ENCODE measurements around the gene NR6A1.

The NR6A1 gene

GRCh38 chr9:124645274-124645673, 125.8 kb downstream of the NR6A1 start:
- Histone ChIP-seq H3K27ac (ENCODE audit: low read depth, low read length) (no peak overlapping the region), H3K4me1 (ENCODE audit: control insufficient read depth, insufficient read depth, low read length) (no peaks in the 10 kb centered on the region), H3K9ac (ENCODE audit: low read length) (no peak overlapping the region), H3K36me3 (ENCODE audit: control insufficient read depth, insufficient read depth, low read length) (no peaks in the 10 kb centered on the region), H3K27me3 (ENCODE audit: control insufficient read depth, insufficient read depth, low read length) (no peaks in the 10 kb centered on the region), H3K9me3 (ENCODE audit: control insufficient read depth, insufficient read depth, low read depth, low read length) (peaks cover 6% of the 10 kb centered on the region; the same call in 1 of the 2 replicates), H3K4me3 (ENCODE audit: low read depth, low read length) (no peak overlapping the region)

GRCh38 chr9:124639637-124640036, 131.5 kb downstream of the NR6A1 start:
- no peak overlapping the region for H3K4me3 ChIP-seq (ENCODE audit: low read depth, low read length)
- H3K4me1 ChIP-seq (ENCODE audit: control insufficient read depth, insufficient read depth, low read length) = no peaks in the 10 kb centered on the region
- H3K9me3 ChIP-seq (ENCODE audit: control insufficient read depth, insufficient read depth, low read depth, low read length) = no peaks in the 10 kb centered on the region
- H3K36me3 ChIP-seq (ENCODE audit: control insufficient read depth, insufficient read depth, low read length) = no peaks in the 10 kb centered on the region
- no peak overlapping the region for H3K9ac ChIP-seq (ENCODE audit: low read length)
- no peaks in the 10 kb centered on the region for H3K27me3 ChIP-seq (ENCODE audit: control insufficient read depth, insufficient read depth, low read length)
- no peak overlapping the region for H3K27ac ChIP-seq (ENCODE audit: low read depth, low read length)

GRCh38 chr9:124635285-124635684, 135.8 kb downstream of the NR6A1 start:
- Histone ChIP-seq H3K4me1 (ENCODE audit: control insufficient read depth, insufficient read depth, low read length) (no peaks in the 10 kb centered on the region), H3K9me3 (ENCODE audit: control insufficient read depth, insufficient read depth, low read depth, low read length) (no peaks in the 10 kb centered on the region), H3K36me3 (ENCODE audit: control insufficient read depth, insufficient read depth, low read length) (no peaks in the 10 kb centered on the region), H3K27me3 (ENCODE audit: control insufficient read depth, insufficient read depth, low read length) (no peaks in the 10 kb centered on the region), H3K9ac (ENCODE audit: low read length) (no peak overlapping the region), H3K4me3 (ENCODE audit: low read depth, low read length) (no peak overlapping the region), H3K27ac (ENCODE audit: low read depth, low read length) (no peak overlapping the region)

DNA sequence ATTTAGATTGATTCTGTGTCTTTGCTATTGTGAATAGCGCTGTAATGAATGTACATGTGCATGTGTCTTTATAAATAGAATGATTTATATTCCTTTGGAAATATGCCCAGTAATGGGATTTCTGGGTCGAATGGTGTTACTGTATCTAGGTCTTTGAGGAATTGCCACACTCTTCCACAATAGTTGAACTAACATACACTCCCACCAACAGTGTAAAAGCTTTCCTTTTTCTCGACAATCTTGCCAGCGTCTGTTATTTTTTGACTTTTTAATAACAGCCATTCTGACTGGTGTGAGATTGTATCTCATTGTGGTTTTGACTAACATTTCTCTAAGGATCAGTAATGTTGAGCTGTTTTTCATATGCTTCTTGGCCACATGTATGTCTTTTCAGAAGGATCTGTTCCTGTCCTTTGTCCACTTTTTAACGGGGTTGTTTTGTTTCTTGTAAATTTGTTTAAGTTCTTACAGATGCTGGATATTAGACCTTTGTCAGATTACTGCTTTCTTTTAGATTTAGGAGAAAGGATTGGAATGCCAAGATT, 139.0 kb downstream of the NR6A1 start:
- Histone ChIP-seq H3K36me3 (ENCODE audit: control insufficient read depth, insufficient read depth, low read length) (no peaks in the 10 kb centered on the region), H3K9me3 (ENCODE audit: control insufficient read depth, insufficient read depth, low read depth, low read length) (no peaks in the 10 kb centered on the region), H3K9ac (ENCODE audit: low read length) (no peak overlapping the region), H3K27ac (ENCODE audit: low read depth, low read length) (no peak overlapping the region), H3K4me1 (ENCODE audit: control insufficient read depth, insufficient read depth, low read length) (no peaks in the 10 kb centered on the region), H3K27me3 (ENCODE audit: control insufficient read depth, insufficient read depth, low read length) (no peaks in the 10 kb centered on the region), H3K4me3 (ENCODE audit: low read depth, low read length) (no peak overlapping the region)

DNA sequence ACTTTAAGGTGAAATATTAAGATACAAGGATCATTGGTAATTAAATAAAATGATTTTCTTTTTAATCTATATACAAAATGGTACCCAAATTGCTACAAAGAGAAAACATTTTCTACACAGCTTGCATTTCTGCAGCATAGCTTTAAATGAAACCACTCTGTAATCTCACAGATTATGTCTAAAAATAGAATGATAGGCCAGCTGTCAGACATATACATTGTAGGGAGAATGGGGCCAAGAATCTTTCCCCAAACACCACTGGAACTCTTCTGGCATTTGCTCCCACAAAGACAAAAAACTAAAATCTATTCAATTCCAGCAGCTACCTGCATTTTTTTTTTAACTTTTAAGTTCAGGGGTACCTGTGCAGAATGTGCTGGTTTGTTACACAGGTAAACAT, 139.8 kb downstream of the NR6A1 start:
- Histone ChIP-seq H3K27me3 (ENCODE audit: control insufficient read depth, insufficient read depth, low read length) (no peaks in the 10 kb centered on the region), H3K9ac (ENCODE audit: low read length) (no peak overlapping the region), H3K4me3 (ENCODE audit: low read depth, low read length) (no peak overlapping the region), H3K4me1 (ENCODE audit: control insufficient read depth, insufficient read depth, low read length) (no peaks in the 10 kb centered on the region), H3K9me3 (ENCODE audit: control insufficient read depth, insufficient read depth, low read depth, low read length) (no peaks in the 10 kb centered on the region), H3K27ac (ENCODE audit: low read depth, low read length) (no peak overlapping the region), H3K36me3 (ENCODE audit: control insufficient read depth, insufficient read depth, low read length) (no peaks in the 10 kb centered on the region)

DNA sequence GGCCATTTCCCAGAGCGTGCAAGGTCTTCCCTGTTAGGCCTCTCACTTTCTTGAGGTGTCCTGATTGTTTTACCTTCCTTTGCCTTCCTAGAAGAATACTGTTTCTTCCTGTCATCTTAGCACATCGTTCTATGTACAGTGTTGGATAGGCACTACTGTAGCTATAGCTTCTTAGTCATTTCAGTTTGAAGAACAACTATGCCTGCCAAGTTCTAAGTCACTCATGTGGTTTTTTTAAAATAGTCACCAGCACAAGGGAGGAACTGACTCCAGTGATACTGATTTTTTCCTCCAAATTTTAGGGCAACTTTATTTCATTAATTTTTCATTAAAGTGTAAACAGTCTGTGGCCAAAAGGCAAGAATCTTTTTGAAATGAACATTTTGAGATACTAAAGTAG, 141.5 kb downstream of the NR6A1 start:
- H3K9me3 ChIP-seq (ENCODE audit: control insufficient read depth, insufficient read depth, low read depth, low read length) = no peaks in the 10 kb centered on the region
- H3K36me3 ChIP-seq (ENCODE audit: control insufficient read depth, insufficient read depth, low read length) = no peaks in the 10 kb centered on the region
- no peaks in the 10 kb centered on the region for H3K4me1 ChIP-seq (ENCODE audit: control insufficient read depth, insufficient read depth, low read length)
- no peak overlapping the region for H3K4me3 ChIP-seq (ENCODE audit: low read depth, low read length)
- no peak overlapping the region for H3K9ac ChIP-seq (ENCODE audit: low read length)
- no peak overlapping the region for H3K27ac ChIP-seq (ENCODE audit: low read depth, low read length)
- H3K27me3 ChIP-seq (ENCODE audit: control insufficient read depth, insufficient read depth, low read length) = no peaks in the 10 kb centered on the region

DNA sequence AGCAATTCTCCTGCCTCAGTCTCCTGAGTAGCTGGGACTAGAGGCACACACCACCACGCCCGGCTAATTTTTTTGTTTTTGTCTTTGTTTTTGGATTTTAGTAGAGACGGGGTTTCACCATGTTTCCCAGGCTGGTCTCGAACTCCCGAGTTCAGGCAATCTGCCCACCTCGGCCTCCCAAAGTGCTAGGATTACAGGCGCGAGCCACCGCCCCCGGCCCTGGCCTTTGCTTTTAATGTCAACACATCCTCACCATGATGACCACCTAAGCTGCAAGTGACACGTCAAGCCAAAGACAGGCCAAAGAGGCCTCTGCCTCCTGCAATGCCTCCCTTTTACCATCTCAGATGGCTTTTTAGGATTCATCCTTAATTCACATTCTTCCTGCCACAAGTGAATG, 142.4 kb downstream of the NR6A1 start:
- no peaks in the 10 kb centered on the region for H3K27me3 ChIP-seq (ENCODE audit: control insufficient read depth, insufficient read depth, low read length)
- H3K9ac ChIP-seq (ENCODE audit: low read length) = no peak overlapping the region
- no peaks in the 10 kb centered on the region for H3K9me3 ChIP-seq (ENCODE audit: control insufficient read depth, insufficient read depth, low read depth, low read length)
- H3K4me1 ChIP-seq (ENCODE audit: control insufficient read depth, insufficient read depth, low read length) = no peaks in the 10 kb centered on the region
- no peaks in the 10 kb centered on the region for H3K36me3 ChIP-seq (ENCODE audit: control insufficient read depth, insufficient read depth, low read length)
- H3K27ac ChIP-seq (ENCODE audit: low read depth, low read length) = no peak overlapping the region
- H3K4me3 ChIP-seq (ENCODE audit: low read depth, low read length) = no peak overlapping the region

GRCh38 chr9:124626276-124626675, 144.8 kb downstream of the NR6A1 start:
- no peak overlapping the region for H3K9ac ChIP-seq (ENCODE audit: low read length)
- no peak overlapping the region for H3K4me3 ChIP-seq (ENCODE audit: low read depth, low read length)
- H3K4me1 ChIP-seq (ENCODE audit: control insufficient read depth, insufficient read depth, low read length) = peaks cover 9% of the 10 kb centered on the region
- no peaks in the 10 kb centered on the region for H3K36me3 ChIP-seq (ENCODE audit: control insufficient read depth, insufficient read depth, low read length)
- no peak overlapping the region for H3K27ac ChIP-seq (ENCODE audit: low read depth, low read length)
- H3K27me3 ChIP-seq (ENCODE audit: control insufficient read depth, insufficient read depth, low read length) = no peaks in the 10 kb centered on the region
- no peaks in the 10 kb centered on the region for H3K9me3 ChIP-seq (ENCODE audit: control insufficient read depth, insufficient read depth, low read depth, low read length)

GRCh38 chr9:124625087-124625486, 146.0 kb downstream of the NR6A1 start:
- Histone ChIP-seq H3K9ac (ENCODE audit: low read length) (no peak overlapping the region), H3K4me3 (ENCODE audit: low read depth, low read length) (no peak overlapping the region), H3K27ac (ENCODE audit: low read depth, low read length) (no peak overlapping the region), H3K27me3 (ENCODE audit: control insufficient read depth, insufficient read depth, low read length) (no peaks in the 10 kb centered on the region), H3K9me3 (ENCODE audit: control insufficient read depth, insufficient read depth, low read depth, low read length) (no peaks in the 10 kb centered on the region), H3K36me3 (ENCODE audit: control insufficient read depth, insufficient read depth, low read length) (no peaks in the 10 kb centered on the region), H3K4me1 (ENCODE audit: control insufficient read depth, insufficient read depth, low read length) (peaks cover 9% of the 10 kb centered on the region)

DNA sequence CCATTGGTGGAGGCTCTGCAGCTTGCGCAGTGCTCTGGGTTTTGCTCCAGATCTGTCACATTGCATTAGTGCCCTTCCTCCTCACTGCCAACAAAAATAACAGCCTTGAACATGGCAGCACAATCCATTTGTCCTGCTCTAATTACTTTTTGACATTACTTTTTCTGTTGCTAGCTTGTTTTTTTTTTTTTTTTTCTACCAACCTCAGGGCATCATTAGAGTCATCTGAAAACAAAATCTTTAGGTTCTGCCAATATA, 146.4 kb downstream of the NR6A1 start:
- Histone ChIP-seq H3K27me3 (ENCODE audit: control insufficient read depth, insufficient read depth, low read length) (no peaks in the 10 kb centered on the region), H3K9me3 (ENCODE audit: control insufficient read depth, insufficient read depth, low read depth, low read length) (no peaks in the 10 kb centered on the region), H3K9ac (ENCODE audit: low read length) (no peak overlapping the region), H3K36me3 (ENCODE audit: control insufficient read depth, insufficient read depth, low read length) (no peaks in the 10 kb centered on the region), H3K4me1 (ENCODE audit: control insufficient read depth, insufficient read depth, low read length) (peaks cover 9% of the 10 kb centered on the region), H3K4me3 (ENCODE audit: low read depth, low read length) (no peak overlapping the region), H3K27ac (ENCODE audit: low read depth, low read length) (no peak overlapping the region)

DNA sequence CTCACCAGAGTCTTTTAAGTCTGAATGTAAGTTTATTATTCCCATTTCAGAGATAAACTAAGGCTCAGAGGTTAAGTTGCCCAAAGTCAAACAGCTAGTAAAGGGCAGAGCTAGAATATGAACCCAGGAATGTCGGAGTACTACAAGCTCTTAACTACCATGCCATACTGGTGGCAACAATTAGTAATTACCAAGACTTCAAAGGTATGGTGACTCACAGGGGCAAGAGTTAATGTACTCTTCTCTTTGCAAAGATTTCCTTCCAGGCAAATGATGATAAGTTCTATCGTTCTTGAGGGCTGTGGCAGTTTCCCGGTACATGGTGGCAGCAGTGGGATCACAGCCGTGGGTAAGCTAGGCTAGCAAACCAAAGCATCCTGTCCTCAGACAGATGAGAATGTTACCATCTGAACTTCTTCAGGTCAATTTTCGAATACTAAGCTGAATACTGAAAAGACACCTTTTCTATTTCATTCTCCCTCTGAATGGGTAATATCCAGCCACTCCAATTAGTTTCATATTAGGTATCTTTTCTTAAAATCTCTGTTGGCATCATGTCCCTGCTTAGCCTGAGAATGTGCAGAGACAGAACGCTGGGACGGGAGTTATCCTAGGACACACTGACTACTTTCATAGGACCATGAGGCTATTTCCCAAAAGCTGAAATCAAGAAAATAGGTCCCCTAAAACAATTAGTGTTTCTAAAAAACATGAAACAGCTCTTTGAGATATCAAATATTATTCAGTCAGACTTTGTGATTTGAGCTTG, 147.0 kb downstream of the NR6A1 start:
- H3K27ac ChIP-seq (ENCODE audit: low read depth, low read length) = no peak overlapping the region
- no peaks in the 10 kb centered on the region for H3K27me3 ChIP-seq (ENCODE audit: control insufficient read depth, insufficient read depth, low read length)
- no peak overlapping the region for H3K9ac ChIP-seq (ENCODE audit: low read length)
- H3K4me3 ChIP-seq (ENCODE audit: low read depth, low read length) = no peak overlapping the region
- no peaks in the 10 kb centered on the region for H3K36me3 ChIP-seq (ENCODE audit: control insufficient read depth, insufficient read depth, low read length)
- H3K9me3 ChIP-seq (ENCODE audit: control insufficient read depth, insufficient read depth, low read depth, low read length) = no peaks in the 10 kb centered on the region
- peaks cover 9% of the 10 kb centered on the region for H3K4me1 ChIP-seq (ENCODE audit: control insufficient read depth, insufficient read depth, low read length)
